ENCODE data around the gene CIITA. TPM values are rescaled to one million over a fixed set of nuclear protein-coding genes. Genes with fewer than 3 reads are reported as not detected.

Gene CIITA
- total RNA-seq, 2 donors from 2014 or later: 13.3 to 104 TPM

DNA sequence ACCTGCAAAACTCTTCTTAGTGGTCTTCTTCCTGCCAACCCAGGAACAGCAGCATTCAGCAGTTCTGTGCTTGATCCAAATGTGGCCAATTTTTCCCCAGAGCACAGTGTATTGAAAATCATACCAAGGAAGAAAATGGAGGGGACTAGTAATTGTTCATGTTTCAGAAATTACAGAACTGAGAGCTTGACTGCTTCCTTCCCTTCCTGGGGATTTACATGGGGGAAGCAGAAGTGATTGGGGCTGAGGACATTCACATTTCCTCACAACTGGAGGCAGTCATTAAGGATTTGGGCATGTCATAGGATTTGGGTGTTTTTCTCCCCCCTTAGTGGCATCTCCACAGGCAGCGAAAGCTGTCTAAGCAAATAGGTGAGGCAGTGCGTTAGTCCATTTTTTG, 19.7 kb downstream of the CIITA start:
- Mint-ChIP-seq H3K9me3 (no peaks in the 10 kb centered on the region), H3K36me3 (peaks cover 18% of the 10 kb centered on the region), H3K4me1 (ENCODE audit: low read depth in 2 of 2) (peaks cover 8 to 18% of the 10 kb centered on the region in 2 donors), H3K27ac (no peak overlapping the region), H3K27me3 (no peaks in the 10 kb centered on the region), H3K4me3 (no peak overlapping the region)
- no peak for DNase-seq (ENCODE audit: low spot score)
- no peak for ATAC-seq

DNA sequence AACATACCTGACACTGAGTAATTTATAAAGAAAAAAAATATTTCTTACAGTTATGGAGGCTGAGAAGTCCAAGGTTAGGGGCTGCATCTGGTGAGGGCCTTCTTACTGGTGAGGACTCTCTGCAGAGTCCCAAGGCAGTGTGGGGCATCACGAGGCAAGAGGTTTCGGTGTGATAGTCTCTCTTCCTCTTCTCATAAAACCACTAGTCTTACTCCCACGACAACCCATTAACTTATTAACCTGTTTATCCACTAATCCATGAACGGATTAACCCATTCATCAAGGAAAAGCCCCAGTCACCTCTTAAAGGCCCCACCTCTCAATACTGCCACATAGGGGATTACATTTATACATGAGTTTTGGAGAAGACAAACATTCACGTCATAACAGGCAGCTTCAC, 20.1 kb downstream of the CIITA start:
- DNase-seq (ENCODE audit: low spot score) (no peak), ATAC-seq (no peak)
- H3K4me1 Mint-ChIP-seq (ENCODE audit: low read depth in 2 of 2): peaks cover 8 to 18% of the 10 kb centered on the region in 2 donors
- no peak overlapping the region for H3K27ac Mint-ChIP-seq
- H3K4me3 Mint-ChIP-seq: no peak overlapping the region
- H3K9me3 Mint-ChIP-seq: no peaks in the 10 kb centered on the region
- peaks cover 18% of the 10 kb centered on the region for H3K36me3 Mint-ChIP-seq
- H3K27me3 Mint-ChIP-seq: no peaks in the 10 kb centered on the region

DNA sequence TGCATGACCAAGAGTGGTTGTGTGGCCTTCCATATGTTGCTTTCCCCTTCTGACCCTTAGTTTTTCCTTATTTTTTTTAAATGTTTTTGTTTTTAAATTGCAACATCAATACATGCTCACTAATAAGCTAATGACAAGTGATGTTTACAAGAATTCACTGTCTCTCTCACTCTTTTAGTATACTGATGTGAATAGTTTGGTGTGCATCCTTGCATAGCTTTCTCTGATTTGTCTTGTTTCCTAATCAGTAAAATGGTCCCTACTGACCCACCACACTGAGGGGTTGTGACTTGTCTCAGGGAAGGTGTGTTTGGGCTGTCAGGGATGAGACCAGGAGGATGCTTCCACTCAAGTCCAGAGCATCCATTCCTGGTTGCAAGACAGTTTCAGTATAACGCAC, 26.0 kb downstream of the CIITA start:
- Mint-ChIP-seq H3K27ac (no peak overlapping the region), H3K4me3 (no peak overlapping the region), H3K4me1 (ENCODE audit: low read depth in 2 of 2) (peaks cover 0 to under 1% of the 10 kb centered on the region in 2 donors), H3K36me3 (peaks cover 28% of the 10 kb centered on the region), H3K9me3 (no peaks in the 10 kb centered on the region), H3K27me3 (no peaks in the 10 kb centered on the region)
- ATAC-seq: no peak
- no peak for DNase-seq (ENCODE audit: low spot score)

DNA sequence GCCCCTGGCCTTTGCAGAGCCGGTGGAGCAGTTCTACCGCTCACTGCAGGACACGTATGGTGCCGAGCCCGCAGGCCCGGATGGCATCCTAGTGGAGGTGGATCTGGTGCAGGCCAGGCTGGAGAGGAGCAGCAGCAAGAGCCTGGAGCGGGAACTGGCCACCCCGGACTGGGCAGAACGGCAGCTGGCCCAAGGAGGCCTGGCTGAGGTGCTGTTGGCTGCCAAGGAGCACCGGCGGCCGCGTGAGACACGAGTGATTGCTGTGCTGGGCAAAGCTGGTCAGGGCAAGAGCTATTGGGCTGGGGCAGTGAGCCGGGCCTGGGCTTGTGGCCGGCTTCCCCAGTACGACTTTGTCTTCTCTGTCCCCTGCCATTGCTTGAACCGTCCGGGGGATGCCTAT, 29.5 kb downstream of the CIITA start:
- DNase-seq (ENCODE audit: low spot score) (no peak), ATAC-seq (peak in 1 of 2 donors; percentile 30)
- Mint-ChIP-seq H3K9me3 (no peaks in the 10 kb centered on the region), H3K4me1 (ENCODE audit: low read depth in 2 of 2) (no peaks in the 10 kb centered on the region), H3K4me3 (no peak overlapping the region), H3K36me3 (peaks cover 17% of the 10 kb centered on the region), H3K27ac (no peak overlapping the region), H3K27me3 (no peaks in the 10 kb centered on the region)

DNA sequence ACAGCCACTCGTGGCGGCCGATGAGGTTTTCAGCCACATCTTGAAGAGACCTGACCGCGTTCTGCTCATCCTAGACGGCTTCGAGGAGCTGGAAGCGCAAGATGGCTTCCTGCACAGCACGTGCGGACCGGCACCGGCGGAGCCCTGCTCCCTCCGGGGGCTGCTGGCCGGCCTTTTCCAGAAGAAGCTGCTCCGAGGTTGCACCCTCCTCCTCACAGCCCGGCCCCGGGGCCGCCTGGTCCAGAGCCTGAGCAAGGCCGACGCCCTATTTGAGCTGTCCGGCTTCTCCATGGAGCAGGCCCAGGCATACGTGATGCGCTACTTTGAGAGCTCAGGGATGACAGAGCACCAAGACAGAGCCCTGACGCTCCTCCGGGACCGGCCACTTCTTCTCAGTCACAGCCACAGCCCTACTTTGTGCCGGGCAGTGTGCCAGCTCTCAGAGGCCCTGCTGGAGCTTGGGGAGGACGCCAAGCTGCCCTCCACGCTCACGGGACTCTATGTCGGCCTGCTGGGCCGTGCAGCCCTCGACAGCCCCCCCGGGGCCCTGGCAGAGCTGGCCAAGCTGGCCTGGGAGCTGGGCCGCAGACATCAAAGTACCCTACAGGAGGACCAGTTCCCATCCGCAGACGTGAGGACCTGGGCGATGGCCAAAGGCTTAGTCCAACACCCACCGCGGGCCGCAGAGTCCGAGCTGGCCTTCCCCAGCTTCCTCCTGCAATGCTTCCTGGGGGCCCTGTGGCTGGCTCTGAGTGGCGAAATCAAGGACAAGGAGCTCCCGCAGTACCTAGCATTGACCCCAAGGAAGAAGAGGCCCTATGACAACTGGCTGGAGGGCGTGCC, 30.1 kb downstream of the CIITA start:
- no peak overlapping the region for H3K27ac Mint-ChIP-seq
- no peak overlapping the region for H3K4me3 Mint-ChIP-seq
- no peaks in the 10 kb centered on the region for H3K27me3 Mint-ChIP-seq
- peaks cover 17% of the 10 kb centered on the region for H3K36me3 Mint-ChIP-seq
- H3K9me3 Mint-ChIP-seq: no peaks in the 10 kb centered on the region
- peak in 1 of 2 donors; percentile 18 for ATAC-seq
- no peak for DNase-seq (ENCODE audit: low spot score)
- H3K4me1 Mint-ChIP-seq (ENCODE audit: low read depth in 2 of 2): no peaks in the 10 kb centered on the region

DNA sequence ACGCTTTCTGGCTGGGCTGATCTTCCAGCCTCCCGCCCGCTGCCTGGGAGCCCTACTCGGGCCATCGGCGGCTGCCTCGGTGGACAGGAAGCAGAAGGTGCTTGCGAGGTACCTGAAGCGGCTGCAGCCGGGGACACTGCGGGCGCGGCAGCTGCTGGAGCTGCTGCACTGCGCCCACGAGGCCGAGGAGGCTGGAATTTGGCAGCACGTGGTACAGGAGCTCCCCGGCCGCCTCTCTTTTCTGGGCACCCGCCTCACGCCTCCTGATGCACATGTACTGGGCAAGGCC, 30.7 kb downstream of the CIITA start:
- H3K27ac Mint-ChIP-seq: no peak overlapping the region
- no peaks in the 10 kb centered on the region for H3K9me3 Mint-ChIP-seq
- no peaks in the 10 kb centered on the region for H3K27me3 Mint-ChIP-seq
- H3K4me3 Mint-ChIP-seq: no peak overlapping the region
- ATAC-seq (no peak), DNase-seq (ENCODE audit: low spot score) (no peak)
- H3K36me3 Mint-ChIP-seq: peaks cover 17% of the 10 kb centered on the region
- H3K4me1 Mint-ChIP-seq (ENCODE audit: low read depth in 2 of 2): no peaks in the 10 kb centered on the region

DNA sequence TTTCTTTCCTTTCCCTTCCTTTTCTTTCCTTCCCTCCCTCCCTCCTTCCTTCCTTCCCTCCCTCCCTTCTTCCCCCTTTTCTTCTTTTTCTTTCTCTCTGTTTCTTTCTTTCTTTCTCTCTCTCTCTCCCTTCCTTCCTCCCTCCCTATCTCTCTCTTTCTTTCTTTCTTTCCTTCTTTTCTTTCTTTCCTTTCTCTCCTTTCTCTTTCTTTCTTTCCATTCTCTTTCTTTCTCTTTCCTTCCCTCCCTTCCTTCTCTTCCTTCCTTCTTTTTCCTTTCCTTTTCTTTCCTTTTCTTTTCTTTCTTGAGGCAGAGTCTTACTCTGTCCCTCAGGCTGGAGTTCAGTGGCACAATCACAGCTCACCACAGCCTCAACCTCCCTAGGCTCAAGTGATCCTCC, 34.3 kb downstream of the CIITA start:
- H3K9me3 Mint-ChIP-seq: no peaks in the 10 kb centered on the region
- DNase-seq (ENCODE audit: low spot score) (no peak), ATAC-seq (no peak)
- peaks cover 7% of the 10 kb centered on the region in 2 donors for H3K4me1 Mint-ChIP-seq (ENCODE audit: low read depth in 2 of 2)
- no peaks in the 10 kb centered on the region for H3K27me3 Mint-ChIP-seq
- H3K4me3 Mint-ChIP-seq: no peak overlapping the region
- H3K27ac Mint-ChIP-seq: peak overlapping the region in 1 of 2 donors; percentile 2
- H3K36me3 Mint-ChIP-seq: no peaks in the 10 kb centered on the region

DNA sequence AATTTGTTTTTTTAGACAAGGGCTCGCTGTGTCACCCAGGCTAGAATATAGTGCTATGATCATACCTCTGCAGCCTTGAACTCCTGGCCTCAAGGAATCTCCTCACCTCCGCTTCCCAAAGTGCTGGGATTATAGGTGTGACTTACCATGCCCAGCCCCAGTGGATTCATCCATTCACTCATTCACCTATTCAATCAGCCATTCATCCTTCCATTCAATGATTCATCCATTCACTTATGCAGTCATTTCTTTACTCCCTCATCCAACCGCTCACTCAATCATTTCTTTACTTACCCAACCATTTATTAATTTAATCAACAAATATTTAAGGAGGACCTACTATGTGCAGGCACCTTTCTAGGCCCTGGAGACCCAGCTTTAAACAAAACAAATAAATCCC, 39.5 kb downstream of the CIITA start:
- ATAC-seq (no peak), DNase-seq (ENCODE audit: low spot score) (no peak)
- no peaks in the 10 kb centered on the region for H3K27me3 Mint-ChIP-seq
- H3K27ac Mint-ChIP-seq: no peak overlapping the region
- no peaks in the 10 kb centered on the region for H3K36me3 Mint-ChIP-seq
- H3K4me3 Mint-ChIP-seq: no peak overlapping the region
- H3K9me3 Mint-ChIP-seq: no peaks in the 10 kb centered on the region
- peaks cover 12 to 14% of the 10 kb centered on the region in 2 donors for H3K4me1 Mint-ChIP-seq (ENCODE audit: low read depth in 2 of 2)

DNA sequence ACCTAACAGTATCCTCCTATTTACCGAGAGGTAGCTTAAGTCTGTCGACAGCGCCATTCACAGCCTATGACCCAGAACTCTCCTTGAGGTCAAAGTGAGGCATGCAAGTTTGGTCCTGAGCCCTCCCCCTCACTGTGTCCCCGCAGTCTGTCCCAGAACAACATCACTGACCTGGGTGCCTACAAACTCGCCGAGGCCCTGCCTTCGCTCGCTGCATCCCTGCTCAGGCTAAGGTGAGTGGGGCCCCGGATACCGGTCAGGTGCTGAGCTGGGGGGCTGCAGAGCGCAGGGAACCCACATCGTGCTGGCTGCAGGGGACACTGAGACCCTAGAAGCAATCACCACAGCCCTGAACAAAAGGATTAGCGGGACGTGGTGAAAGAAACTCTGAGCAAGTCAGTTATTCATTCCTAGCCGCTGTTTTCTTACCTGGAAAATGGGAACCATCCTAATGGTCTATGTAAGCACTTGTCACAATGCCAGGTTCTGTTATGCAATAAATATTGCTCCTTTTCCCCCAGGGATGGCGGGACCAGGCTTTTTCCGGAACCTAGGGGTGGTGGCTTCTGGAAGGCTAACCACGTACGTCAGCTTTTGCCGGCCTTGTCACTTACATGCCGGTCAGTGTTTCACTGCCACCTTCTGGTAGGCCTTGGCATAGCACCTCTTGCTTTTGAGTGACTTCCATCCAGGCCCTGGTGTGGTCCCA, 41.4 kb downstream of the CIITA start:
- Mint-ChIP-seq H3K4me1 (ENCODE audit: low read depth in 2 of 2) (peaks cover 12 to 14% of the 10 kb centered on the region in 2 donors), H3K4me3 (no peak overlapping the region), H3K27ac (no peak overlapping the region), H3K27me3 (no peaks in the 10 kb centered on the region), H3K9me3 (no peaks in the 10 kb centered on the region), H3K36me3 (no peaks in the 10 kb centered on the region)
- ATAC-seq (peak; percentile 77 to 82), DNase-seq (ENCODE audit: low spot score) (peak; percentile 88)

DNA sequence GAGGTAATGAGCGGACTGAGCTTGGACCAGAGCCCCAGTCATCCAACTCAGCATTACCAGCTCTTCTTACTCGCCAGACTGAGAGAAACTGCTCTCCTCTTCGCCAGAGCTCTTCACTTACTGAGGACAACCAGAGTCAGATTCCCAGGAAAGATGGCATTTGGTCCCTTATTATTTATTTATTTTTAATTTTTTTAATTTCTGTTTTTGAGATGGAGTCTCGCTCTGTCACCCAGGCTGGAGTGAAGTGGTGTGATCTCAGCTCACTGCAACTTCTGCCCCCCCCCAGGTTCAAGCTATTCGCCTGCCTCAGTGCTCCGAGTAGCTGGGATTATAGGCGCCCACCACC, 42.0 kb downstream of the CIITA start:
- Mint-ChIP-seq H3K9me3 (no peaks in the 10 kb centered on the region), H3K27me3 (no peaks in the 10 kb centered on the region), H3K27ac (no peak overlapping the region), H3K4me3 (no peak overlapping the region), H3K4me1 (ENCODE audit: low read depth in 2 of 2) (peaks cover 12 to 14% of the 10 kb centered on the region in 2 donors), H3K36me3 (no peaks in the 10 kb centered on the region)
- DNase-seq (ENCODE audit: low spot score): no peak
- no peak for ATAC-seq

DNA sequence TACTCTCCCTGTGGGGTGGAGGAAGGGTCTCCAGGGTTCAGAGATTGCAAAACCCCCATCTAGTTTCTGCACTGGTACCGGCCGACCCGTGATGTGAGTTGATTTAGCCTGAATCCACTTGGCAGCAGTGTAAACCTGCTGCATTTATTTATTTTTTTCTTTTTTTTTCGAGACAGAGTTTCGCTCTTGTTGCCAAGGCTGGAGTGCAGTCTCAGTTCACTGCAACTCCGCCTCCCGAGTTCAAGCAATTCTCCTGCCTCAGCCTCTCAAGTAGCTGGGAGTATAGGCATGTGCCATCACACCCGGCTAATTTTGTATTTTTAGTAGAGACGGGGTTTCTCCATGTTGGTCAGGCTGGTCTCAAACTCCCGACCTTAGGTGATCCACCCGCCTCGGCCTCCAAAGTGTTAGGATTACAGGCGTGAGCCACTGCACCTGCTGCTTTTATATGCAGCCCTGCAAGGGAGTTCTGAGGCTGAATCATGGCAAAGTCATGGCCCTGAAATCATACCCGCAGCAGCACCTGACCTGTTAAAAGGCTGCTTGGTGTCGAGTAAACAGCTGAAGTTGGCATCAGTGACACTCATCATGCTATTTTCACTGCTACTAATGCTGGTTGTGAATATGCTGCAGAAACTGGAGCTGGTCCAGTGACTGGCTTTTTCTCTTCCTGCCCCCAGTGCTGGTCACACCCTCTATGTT, 43.9 kb downstream of the CIITA start:
- DNase-seq (ENCODE audit: low spot score): no peak
- Mint-ChIP-seq H3K4me1 (ENCODE audit: low read depth in 2 of 2) (peaks cover 7 to 8% of the 10 kb centered on the region in 2 donors), H3K27me3 (no peaks in the 10 kb centered on the region), H3K4me3 (no peak overlapping the region), H3K27ac (no peak overlapping the region), H3K9me3 (no peaks in the 10 kb centered on the region), H3K36me3 (no peaks in the 10 kb centered on the region)
- ATAC-seq: no peak

DNA sequence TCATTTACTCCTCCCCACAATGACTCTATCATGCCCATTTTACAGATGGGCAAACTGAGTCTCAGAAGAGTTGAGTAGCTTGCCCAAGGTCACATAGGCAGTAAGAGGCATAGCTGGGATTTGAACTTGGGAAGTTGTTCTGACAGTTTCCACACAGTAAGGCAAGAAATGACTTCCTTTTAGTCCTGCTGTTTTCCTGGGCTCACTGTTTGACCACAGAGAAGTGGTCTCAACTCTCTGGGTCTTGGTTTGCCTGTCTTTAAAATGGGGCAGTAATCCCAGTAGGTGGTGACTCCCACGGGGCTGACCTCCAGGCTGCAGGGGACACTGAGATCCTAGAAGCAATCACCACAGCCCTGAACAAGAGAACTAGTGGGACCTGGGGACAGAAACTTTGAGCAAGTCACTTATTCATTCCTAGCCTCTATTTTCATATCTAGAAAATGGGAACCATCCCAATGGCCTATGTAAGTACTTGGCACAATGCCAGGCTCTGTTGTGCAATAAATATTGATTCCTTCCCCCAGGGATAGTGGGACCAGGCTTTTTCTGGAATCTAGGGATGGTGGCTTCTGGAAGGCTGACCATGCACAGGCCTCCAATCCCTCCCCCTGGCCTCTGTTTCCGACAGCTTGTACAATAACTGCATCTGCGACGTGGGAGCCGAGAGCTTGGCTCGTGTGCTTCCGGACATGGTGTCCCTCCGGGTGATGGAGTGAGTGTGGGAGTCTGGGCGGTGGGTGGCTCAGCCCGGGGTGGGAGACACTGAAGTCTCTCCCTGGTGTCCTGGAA, 44.7 kb downstream of the CIITA start:
- Mint-ChIP-seq H3K9me3 (no peaks in the 10 kb centered on the region), H3K4me1 (ENCODE audit: low read depth in 2 of 2) (peaks cover 1 to 4% of the 10 kb centered on the region in 2 donors), H3K27ac (no peak overlapping the region), H3K36me3 (no peaks in the 10 kb centered on the region), H3K27me3 (no peaks in the 10 kb centered on the region), H3K4me3 (no peak overlapping the region)
- ATAC-seq: no peak
- no peak for DNase-seq (ENCODE audit: low spot score)

DNA sequence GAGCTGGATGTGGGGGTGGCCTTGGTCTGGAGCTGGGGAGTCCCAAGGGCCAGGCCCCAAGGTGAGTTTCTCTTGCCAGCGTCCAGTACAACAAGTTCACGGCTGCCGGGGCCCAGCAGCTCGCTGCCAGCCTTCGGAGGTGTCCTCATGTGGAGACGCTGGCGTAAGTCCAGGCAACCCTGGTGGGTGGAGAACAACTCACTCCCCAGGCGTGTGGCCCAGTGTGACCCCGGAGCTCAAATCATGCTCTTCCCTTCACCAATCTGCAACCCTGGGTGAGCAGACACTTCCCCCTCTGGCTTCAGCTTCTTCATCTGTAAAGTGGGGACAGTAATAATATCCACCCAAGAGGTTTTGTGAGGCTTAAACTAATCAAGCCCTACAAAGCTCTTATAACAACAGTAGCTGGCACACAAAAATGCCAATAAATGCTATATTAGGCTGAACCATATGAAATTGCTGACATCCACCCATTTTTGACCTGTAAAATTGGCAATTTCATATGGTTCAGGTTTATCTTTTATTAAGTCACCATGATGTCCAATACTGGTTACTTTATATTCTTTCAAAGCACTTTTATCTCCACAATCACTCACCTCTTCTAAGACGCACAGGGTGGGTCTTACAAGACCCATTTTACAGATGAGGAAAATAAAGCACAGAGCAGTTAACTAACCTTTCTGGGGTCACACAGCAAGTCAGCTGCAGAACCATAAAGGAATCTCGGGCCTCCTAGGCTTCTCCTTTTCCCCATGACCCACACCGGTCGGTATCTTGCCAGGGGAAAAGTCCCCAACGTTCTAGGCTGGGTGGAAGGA, 45.5 kb downstream of the CIITA start:
- H3K27me3 Mint-ChIP-seq: no peaks in the 10 kb centered on the region
- ATAC-seq (no peak), DNase-seq (ENCODE audit: low spot score) (no peak)
- peaks cover 0 to 4% of the 10 kb centered on the region in 2 donors for H3K4me1 Mint-ChIP-seq (ENCODE audit: low read depth in 2 of 2)
- no peak overlapping the region for H3K4me3 Mint-ChIP-seq
- H3K27ac Mint-ChIP-seq: no peak overlapping the region
- no peaks in the 10 kb centered on the region for H3K9me3 Mint-ChIP-seq
- no peaks in the 10 kb centered on the region for H3K36me3 Mint-ChIP-seq

Measured in natural killer cell treated with Interleukin-12 subunit alpha and Interleukin-12 subunit beta and Interleukin-15 and Interleukin-18, amount 100 ng/mL, for 72 hours (primary cell).